ENCODE measurements around the gene GAPDHS.

Gene GAPDHS

DNA sequence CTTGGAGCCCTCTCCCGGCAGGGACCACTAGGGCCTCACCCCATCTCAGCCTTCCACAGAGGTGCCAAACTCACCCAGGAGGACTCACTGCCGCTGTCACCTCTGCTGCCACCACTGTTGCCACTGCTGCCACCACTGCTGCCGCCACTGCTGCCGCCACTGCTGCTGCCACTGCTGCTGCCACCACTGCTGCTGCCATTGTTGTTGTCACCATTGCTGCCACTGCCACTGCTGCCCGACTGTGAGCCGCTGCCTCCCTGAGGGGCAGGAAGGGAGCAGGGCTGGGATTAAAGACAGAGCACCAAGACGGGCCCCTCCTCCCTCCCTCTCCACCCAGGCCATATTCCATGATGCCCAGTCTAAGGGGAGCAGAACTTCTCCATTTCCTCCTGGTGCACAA lies 21.9 kb upstream of the GAPDHS start:
- DNase-seq = no peak

- DNase-seq = no peak
Measured at GRCh38 chr19:35512831-35513627, 20.2 kb upstream of the GAPDHS start.

DNA sequence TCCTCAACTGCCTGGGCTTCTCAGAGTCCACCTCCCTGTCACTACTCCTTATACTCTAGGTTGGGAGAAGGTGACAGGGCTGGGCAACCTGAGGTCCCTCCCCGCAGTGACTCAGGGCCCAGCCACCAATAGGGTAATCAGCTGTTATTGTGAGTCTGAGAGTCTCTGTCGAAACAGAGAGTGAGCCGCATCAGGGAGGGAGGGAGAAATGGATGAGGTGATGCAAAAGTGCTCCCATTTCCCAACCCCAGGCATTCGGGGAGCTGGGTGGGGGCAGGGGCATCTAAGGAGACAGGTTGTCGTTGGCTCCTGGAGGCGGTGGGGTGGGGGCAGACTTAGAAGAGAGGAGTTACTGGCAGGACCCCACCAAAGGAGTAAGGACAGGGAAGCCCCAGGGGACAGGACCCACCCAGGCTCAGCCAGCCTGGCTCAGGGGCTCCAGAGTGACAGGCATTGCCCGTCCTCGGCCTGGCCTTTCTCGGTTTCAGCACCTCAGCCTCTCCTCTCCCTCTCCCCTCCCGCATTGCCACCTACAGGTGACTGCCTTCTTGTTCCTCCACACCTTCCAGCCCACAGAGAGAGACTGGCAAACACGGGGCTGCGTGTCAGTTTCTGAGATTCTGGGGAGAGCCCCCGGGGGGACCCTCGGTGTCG lies 19.5 kb upstream of the GAPDHS start, which contains the start of gene DMKN:
DMKN (minus strand) TSS at position 22 of the 654 bp plus-strand sequence. CDS start 174 bp downstream, outside the sequence.
- DNase-seq = no peak

GRCh38 chr19:35514282-35514809 lies 18.9 kb upstream of the GAPDHS start:
- no peak for DNase-seq

GRCh38 chr19:35516310-35516709 lies 16.9 kb upstream of the GAPDHS start:
- no peak for DNase-seq

DNA sequence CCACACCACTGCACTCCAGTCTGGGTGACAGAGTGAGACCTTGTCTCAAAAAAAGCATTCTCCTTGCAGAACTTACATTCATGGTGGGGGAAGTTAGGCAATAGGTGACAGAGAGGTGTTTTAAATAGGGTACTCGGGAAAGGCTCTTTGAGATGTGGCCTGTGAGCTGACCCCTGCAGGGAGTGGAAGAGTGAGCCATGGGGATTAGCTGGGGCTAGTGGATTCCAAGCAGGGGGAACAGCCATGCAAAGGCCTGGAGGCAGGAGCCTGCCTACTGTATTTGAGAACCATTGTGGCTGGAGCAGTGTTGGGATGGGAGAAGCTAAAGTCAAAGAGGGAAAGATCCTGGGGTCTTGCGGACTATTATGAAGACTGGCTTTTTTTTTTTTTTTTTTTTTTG lies 15.9 kb upstream of the GAPDHS start:
- DNase-seq = no peak

- DNase-seq = no peak
Measured at GRCh38 chr19:35518313-35518712, 14.9 kb upstream of the GAPDHS start.

DNA sequence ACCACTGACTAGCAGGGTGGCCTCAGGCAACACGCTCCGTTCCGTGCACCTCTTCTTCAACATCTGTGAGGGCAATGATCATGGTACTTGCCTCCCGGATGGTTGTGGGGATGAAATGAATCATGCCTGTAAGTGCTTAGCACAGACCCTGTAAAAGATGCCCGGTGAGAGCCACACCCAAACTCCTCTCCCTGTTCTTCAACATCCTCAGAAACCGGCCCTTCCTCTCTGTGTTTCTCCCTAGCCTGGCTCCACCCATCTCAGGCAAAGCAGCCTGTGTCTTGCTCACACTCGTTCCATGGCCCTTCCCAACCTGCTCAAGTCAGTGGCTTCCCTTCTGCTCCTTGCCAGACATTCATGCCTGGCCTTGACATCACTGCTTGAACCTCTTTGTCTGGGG lies 14.0 kb upstream of the GAPDHS start:
- DNase-seq = no peak

DNA sequence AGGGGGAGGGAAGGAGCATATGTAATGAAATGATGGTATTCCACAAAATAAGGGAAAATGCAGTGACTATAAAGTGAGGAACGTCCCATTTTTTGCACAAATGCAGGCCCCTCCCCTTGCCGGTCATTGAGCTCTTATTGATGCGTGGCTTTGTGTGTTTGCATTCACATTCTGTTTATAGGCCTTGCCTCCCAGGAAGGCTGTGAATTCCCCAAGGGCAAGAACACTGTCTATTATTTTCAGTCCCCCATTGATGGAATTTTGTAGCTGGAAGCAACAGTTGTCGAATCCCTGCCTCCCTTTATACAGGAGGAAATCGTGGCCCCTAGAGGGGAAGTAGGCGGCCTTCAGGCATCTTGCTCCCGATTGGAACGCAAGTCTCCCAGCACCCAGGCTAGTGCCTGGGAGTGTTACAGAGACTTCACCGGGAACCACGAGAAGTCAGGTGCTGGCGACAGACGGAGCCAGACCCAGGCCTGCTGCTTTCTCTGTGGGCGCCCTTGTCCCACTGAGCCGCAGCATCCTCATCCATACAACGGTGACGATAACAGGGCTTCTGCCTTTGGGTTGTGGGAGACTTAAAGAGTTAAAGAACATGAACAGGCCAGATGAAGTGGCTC lies 12.0 kb upstream of the GAPDHS start:
- no peak for DNase-seq

GRCh38 chr19:35522745-35523327 lies 10.4 kb upstream of the GAPDHS start:
- no peak for DNase-seq

- no peak for DNase-seq
Measured at GRCh38 chr19:35524181-35524837, 8.9 kb upstream of the GAPDHS start.

DNA sequence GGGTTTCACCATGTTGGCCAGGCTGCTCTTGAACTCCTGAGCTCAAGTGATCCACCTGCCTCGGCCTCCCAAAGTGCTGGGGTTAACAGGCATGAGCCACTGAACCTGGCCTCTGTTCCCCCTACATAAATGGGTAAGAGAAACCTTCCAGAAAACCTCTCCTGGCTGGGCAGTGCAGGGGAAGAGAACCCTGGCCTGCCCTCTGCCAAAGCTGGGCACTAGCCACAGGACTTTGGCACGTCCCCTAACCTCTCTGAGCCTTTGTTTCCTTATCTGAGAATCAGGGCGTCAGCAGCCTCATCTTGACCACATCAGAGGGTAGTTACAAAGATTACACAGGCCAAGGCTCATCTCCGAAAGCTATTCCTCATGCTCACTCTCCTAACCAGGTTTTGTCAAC lies 7.4 kb upstream of the GAPDHS start:
- no peak for DNase-seq

GRCh38 chr19:35528218-35529038 lies 4.8 kb upstream of the GAPDHS start, which contains the start of gene SBSN:
Gene SBSN, minus strand, starts transcription at chr19:35528311. Its CDS starts 30 bp downstream, at chr19:35528281.
- no peak for DNase-seq

DNA sequence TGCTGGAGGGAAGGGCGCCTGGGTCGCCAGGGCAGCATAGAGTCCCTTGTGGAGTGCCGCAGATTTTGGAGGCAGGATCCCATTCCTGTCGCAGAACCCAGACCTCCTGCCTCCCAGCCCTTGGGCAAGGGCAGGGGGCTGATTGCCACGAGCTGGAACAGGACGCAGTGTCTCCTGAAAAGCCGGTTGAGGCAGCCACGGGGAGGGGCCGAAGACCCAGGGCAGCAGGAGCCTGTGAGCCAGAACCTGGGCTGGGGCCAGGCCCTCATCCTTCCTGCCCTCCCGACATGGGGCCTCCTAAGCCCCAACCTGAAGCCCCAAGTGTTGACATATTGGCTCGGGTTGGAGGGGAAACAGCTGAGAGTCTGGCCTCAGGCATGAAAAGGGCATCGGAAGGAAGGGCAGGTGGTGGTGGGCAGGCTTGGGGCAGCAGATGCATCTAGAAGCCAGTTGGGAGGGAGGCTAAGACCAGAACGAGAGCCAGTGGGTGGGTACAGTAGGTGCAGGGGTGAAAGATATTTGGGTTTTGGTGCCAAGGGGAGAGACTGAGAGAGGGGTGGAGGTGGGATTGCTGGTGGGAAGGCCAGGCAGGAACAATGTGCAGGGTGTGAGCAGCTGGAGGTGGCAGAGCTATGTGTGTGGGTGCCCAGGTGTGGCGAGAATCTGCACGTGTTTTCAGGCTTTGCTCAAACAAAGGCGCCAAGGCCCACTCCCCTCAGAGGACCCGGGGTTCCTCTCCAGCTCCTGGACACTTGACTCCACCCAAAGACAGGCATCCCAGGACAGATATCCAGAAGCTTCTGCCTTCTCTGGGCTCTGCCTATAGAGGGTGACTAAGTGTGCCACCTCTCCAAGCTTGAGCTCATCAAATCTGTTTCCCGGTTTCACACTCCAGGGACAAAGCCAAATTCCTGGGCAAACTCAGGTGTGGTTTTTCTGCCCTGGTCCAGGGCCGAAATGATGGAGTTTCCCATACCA lies 3.7 kb upstream of the GAPDHS start:
- DNase-seq = no peak

DNA sequence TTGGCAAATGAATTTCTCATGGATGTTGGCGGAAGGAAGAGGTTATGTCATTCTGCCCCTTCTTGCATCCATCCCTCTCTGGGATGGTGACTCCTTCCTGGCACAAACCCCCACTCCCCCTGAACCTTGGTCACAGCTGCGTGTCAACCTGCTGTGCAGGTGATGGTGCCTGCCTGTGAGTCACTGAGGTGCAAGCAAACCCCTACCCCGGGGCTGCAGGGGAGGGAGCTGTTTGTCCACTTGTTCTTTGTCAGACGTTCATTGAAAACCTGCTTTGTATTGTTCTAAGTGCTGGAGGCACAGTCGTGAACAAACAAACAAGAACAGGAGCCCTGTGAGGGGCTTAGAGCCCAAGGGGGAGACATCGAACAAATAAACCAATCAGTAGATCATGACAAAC lies 2.0 kb upstream of the GAPDHS start:
- DNase-seq = no peak

- DNase-seq = peak; percentile 13
Measured at GRCh38 chr19:35533822-35534392, 651 bp downstream of the GAPDHS start.

GRCh38 chr19:35534803-35535480 lies 1.7 kb downstream of the GAPDHS start:
- DNase-seq = no peak

- no peak for DNase-seq
Measured at GRCh38 chr19:35539314-35539713, 6.1 kb downstream of the GAPDHS start.

DNA sequence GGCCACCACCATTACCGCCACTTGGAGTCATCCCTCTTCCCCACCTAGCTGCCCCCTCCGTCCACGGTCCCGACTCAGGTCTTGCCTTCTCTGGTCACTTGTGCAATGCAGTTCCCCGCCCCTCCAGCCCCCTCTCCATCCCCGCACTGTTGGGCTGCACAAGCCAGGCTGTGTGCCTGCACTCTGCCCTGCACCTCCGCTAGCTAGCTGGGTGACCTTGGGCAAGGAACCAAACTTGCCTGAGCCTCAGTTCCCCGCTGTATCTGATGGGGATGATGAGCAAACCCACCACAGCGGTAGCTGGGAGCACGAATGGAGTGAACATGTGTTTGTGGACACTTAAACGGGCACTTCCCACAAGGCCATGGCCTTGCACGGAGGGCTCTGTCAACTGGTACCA lies 6.6 kb downstream of the GAPDHS start:
- DNase-seq = no peak

Measured in activated CD4-positive, alpha-beta T cell treated with anti-CD3 and anti-CD28 coated beads, Interleukin-10, Interleukin-2, amounts not matched to agents 100 ng/mL and 50 ng/mL, durations not matched to agents 16 hours and 8 hours (primary cell).